H1 (cell line): Measurements from ENCODE around the gene PSME4.

Experiments used
- ASH2L ChIP-seq: fragments of 200-600, 300-600 bp; sonication (generic); IDR thresholded peaks from one replicate; pipeline ENCODE4 v1.7.1; 2017; ENCODE audit warnings: low read length
- ATF3 ChIP-seq: IDR thresholded peaks from 2 replicates; pipeline ENCODE4 v1.6.1; 2011; ENCODE audit warnings: low read depth, mild to moderate bottlenecking, low read length; ENCODE audit not compliant: insufficient read depth
- EP300 ChIP-seq, 2 experiments: IDR thresholded peaks; 1 replicate in 1 of 2; 2 replicates in 1 of 2; pipeline ENCODE4 v1.6.1; 2011 to 2012; ENCODE audit warnings: low read depth in 2 of 2, low read length in 2 of 2, mild to moderate bottlenecking in 2 of 2, borderline replicate concordance in 1 of 2, inconsistent platforms in 1 of 2, moderate library complexity in 1 of 2
- MAX ChIP-seq: IDR thresholded peaks from 2 replicates; pipeline ENCODE4 v1.6.1; 2012; ENCODE audit warnings: inconsistent platforms
- POLR2A ChIP-seq, 2 experiments: IDR thresholded peaks; 1 replicate in 1 of 2; 2 replicates in 1 of 2; pipeline ENCODE4 v1.6.1; 2011; ENCODE audit warnings: low read depth in 2 of 2, low read length in 2 of 2, mild to moderate bottlenecking in 2 of 2; ENCODE audit errors: control extremely low read depth in 1 of 2
- POLR2AphosphoS5 ChIP-seq: IDR thresholded peaks from 2 replicates; pipeline ENCODE4 v1.6.1; 2011; ENCODE audit warnings: low read depth, low read length
- RAD21 ChIP-seq, 2 experiments: IDR thresholded peaks in 1 of 2; conservative IDR thresholded peaks in 1 of 2; 2 replicates each; pipeline ENCODE4 v1.6.1; 2011; ENCODE audit warnings: low read depth in 2 of 2, low read length in 2 of 2, improper control_type of control experiment in 1 of 2, inconsistent platforms in 1 of 2, mild to moderate bottlenecking in 1 of 2, moderate library complexity in 1 of 2

- no peak for TF ChIP-seq RAD21 (IDR thresholded peaks at IDR 0.05 in 1 of 2, conservative IDR thresholded peaks at IDR 0.05 in 1 of 2; ENCODE audit: low read depth in 2 of 2, low read length in 2 of 2)
- TF ChIP-seq ATF3, result no peak
- no peak for TF ChIP-seq POLR2A (IDR thresholded peaks at IDR 0.05; ENCODE audit: control extremely low read depth in 1 of 2, low read depth in 2 of 2, low read length in 2 of 2)
- no peak for TF ChIP-seq EP300 (IDR thresholded peaks at IDR 0.05; ENCODE audit: borderline replicate concordance in 1 of 2, low read depth in 2 of 2, low read length in 2 of 2)
- no peak for TF ChIP-seq MAX
- no peak for TF ChIP-seq POLR2AphosphoS5
- TF ChIP-seq ASH2L, result no peak
These were observed 105.5 kb downstream of the PSME4 start for GRCh38 chr2:53865264-53865663.
